ENCODE data around the gene PRRC2B. TPM values are rescaled to one million over a fixed set of nuclear protein-coding genes. Genes with fewer than 3 reads are reported as not detected.
A peak's percentile ranks its signal among the peaks of the same experiment; 100 is the strongest.

The PRRC2B gene
- total and polyA plus RNA-seq, 2 of the 8 experiments (the other 6 are each of a cell fraction or from before 2014, with no cell fraction given), result 37.3 to 249 TPM

- TF ChIP-seq SIN3A (conservative IDR thresholded peaks at IDR 0.05 in 1 of 2, IDR thresholded peaks at IDR 0.05 in 1 of 2; ENCODE audit: low read depth in 1 of 2, low read length in 2 of 2) (no peak), RNF2 (IDR thresholded peaks at IDR 0.05; ENCODE audit: borderline replicate concordance, low read depth, low read length, missing control alignments, poor library complexity, severe bottlenecking) (no peak), TAF1 (IDR thresholded peaks at IDR 0.05; ENCODE audit: low read depth, low read length) (peak; percentile 60), MAFK (IDR thresholded peaks at IDR 0.05; ENCODE audit: low read depth, low read length) (no peak), TEAD4 (IDR thresholded peaks at IDR 0.05; ENCODE audit: low read depth, low read length) (no peak)
Observed at GRCh38 chr9:131394464-131395156, 724 bp downstream of the PRRC2B start (continued).

Data from H1 (cell line).